COR-L47 (cell line): ENCODE measurements around the gene GABRB1.

Source experiments
- DNase-seq: peaks from one replicate; lab custom pipeline; 2025; lab: John Stamatoyannopoulos, UW

GABRB1 gene

DNA sequence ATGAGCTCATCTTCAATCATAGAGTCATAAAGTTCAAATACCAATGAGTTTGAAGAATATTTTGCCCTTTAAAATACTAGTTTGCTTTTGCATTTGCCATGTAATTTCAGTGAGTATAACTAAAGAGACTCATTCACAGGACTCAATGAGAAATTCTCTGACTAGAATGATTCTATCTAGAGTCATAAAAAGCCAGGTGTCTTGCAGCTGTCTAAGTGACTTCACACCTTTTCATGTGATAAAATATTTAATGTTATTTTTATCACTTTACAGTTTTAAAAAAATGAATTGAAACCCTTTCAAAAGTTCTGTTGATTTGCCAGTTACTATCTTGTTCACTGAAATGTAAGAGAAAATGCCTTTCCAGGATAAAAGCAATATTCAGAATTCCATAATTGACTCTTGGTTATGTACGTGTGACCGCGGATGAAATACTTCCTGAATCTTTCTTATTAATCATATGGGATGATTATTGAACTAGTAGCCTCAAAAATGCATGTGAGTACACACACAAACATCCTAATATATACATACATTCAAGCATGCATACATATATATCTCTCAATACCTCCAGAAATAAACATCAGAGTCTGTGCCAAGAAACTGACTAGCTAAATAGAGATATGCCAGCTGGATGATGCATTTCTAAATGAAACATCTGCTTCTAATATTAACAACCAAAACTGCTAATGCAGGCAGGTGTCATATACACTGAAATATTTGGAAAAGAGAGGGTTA is 87.0 kb downstream of the GABRB1 start:
- DNase-seq, result no peak

DNA sequence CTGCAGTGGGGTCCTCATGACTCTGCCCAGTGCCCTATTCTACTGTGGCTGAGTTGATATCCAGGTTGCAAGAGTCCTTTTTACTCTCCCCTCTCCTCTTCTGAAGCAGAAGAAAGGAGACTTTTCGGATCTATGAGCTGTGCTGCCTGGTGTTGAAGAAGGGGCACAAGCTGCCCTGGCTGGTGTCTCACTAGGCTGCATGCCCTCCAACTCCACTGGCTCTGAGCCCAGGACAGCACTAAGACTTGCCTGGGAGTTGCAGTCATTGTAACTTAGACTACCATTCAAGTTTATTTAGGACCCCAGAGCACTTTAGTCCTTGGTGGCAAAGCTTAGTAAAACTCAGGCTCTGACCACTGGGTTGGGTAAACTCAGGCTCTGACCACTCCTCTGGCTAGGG is 89.4 kb downstream of the GABRB1 start:
- DNase-seq, result no peak

DNA sequence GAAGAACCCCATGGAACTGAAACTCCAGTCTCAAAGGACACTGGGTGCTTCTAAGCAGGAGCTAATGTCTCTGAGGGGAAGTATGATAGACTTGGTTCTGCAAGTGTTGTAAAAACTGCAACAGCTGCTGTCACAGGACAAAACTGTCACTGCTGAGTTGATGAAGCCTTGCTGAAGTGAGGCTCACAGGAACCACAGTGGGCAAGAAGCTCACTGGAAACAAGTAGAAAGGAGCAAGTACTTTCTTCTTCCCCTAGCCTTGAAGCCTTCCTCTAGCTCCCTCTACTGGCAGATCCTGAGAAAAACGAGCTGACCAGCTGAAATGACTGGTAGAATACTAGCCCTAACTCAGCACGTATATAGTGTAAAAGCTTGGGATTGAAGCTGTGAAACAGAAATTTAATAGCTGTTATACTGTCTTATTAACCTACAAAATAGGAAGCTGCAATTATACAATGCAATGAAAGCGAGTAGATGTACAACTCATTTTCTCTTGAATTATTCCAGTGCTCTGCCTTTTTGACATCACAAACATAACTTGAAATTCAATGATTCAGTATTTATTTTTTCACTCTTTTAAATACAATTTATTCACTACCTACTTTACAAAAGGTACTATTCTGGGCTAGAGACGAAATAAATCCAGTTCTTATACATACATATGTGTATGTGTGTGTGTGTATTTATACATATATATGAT is 91.4 kb downstream of the GABRB1 start:
- peak; percentile 44 for DNase-seq

DNA sequence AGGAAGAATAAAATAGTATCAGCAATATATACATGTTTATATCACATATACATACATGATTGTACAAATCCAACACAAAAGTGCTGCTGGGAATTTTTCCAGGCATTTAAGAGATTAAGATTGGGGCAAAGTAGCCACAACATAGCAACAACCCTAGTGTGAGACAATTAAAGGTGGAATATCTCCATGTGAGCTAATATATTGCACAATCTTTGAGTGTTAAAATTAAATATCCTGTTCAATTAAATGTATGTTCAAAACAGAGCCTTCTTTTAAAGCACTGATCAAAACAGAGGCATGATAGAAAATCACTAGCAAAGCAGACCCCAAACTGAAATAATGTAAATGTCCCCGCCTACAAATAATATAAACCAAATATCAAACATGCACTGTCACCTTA is 97.6 kb downstream of the GABRB1 start:
- DNase-seq, result no peak

DNA sequence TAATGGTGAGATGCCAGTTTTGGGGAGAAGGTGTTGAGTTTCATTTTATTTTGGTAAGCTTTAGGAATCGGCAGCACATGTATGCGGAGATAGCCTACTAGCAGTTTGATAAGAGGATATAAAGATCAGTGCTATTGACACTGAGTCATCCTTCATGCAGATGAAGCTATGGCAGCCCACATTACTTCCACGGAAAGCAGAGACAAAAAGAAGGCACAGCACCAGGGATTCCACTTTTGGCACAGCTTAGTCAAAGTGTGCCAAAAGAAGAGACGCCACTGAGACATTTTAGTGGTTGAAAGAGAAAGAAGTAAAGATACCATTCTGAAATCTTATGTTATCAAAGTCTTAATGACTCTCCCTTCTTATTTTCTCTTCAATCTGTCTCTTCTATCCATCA is 103.8 kb downstream of the GABRB1 start:
- no peak for DNase-seq

DNA sequence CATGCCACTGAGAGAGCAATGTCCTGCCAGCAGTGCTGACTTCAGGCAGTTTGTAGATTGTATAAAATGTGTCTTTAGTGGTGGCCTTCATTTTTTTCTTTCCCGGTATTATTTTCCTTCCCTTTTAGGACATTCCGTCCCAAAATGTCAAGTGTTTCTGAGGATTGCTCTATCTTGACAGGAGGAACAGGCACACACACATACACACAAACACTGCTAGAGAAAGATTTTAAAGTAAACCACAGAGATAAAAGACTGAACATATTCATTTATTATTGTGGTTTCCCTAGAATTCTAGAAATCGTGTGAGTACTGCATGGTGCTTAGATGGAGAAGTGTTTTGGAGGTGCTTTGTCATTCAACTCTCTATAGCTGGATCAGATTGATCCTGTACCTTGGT is 111.9 kb downstream of the GABRB1 start:
- no peak for DNase-seq

DNA sequence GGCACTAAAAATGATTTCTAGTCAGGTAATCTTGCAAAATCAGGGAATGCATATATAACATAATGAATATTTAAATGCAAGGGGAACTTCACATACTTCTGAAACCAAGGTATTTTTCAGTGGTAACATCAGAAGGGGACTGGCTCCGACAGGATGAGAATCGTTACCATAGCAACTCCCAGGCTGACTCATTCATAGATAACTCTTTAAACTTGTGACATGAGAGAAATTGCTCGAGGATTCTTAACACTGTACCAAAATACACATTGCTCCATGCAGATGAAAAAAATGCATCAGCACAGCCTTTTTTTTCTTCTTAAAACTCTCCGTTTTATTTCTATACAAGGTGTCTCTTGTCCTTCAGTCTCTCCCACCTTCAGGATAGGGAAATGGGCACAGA is 114.3 kb downstream of the GABRB1 start:
- DNase-seq, result no peak

DNA sequence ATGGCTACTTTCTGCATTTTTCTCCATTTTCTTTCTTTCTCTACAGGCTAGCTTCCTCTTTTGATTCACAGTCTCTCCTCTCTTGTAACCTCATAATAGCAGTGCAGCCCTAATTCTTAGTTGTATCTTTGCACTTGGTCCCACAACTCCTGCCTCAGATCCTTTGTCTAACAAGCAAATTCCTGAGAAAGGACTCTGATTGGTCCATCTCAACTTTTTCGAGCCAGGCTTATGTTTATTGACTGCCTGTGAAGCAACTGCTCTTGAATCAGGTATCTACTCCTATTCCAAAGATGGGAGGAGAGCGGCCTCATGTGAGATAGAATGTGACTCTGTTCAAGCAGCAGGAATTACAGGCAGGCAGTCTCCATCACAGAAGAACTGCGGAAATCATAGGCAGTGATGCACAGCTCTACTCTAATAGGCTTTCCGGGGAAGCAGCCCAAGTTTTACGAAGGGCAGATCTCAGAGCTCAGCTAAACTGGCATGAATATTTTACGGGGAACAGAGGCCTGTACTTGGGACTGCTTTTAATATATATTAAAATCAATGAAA is 123.5 kb downstream of the GABRB1 start:
- no peak for DNase-seq

DNA sequence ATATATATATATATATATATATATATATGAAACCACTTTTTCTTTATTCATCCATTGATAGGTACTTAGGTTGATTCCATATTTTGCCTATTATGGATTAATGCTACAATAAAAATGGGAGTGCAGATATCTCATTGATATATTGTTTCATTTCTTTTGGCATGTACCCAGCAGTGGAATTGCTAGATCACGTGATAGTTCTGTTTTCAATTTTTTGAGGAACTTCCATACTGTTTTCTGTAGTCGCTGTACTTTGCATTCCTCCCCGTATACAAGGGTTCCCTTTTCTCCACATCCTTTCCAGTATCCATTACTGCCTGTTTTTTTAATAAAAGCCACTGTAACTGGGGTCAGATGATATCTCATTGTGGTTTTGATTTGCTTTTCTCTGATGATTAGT is 124.6 kb downstream of the GABRB1 start:
- no peak for DNase-seq

DNA sequence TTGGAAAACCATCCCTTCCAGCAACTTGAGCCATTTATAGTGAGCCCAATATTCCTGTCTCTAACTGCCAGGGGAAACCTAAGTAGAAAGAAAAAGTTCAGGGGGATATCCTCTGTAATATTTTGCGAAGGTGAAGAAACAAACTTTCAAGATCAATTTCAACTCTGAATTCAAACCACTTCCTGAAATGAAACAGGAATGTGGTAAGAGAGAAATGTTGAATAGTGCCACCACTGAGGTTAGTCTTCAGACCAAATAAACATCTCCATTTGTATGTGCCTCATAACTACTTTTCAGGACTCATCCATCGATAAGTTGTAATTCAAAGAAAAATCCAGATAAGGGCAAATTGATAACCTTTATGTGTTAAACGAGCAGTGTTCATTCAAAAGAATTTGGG is 128.7 kb downstream of the GABRB1 start:
- DNase-seq, result no peak

DNA sequence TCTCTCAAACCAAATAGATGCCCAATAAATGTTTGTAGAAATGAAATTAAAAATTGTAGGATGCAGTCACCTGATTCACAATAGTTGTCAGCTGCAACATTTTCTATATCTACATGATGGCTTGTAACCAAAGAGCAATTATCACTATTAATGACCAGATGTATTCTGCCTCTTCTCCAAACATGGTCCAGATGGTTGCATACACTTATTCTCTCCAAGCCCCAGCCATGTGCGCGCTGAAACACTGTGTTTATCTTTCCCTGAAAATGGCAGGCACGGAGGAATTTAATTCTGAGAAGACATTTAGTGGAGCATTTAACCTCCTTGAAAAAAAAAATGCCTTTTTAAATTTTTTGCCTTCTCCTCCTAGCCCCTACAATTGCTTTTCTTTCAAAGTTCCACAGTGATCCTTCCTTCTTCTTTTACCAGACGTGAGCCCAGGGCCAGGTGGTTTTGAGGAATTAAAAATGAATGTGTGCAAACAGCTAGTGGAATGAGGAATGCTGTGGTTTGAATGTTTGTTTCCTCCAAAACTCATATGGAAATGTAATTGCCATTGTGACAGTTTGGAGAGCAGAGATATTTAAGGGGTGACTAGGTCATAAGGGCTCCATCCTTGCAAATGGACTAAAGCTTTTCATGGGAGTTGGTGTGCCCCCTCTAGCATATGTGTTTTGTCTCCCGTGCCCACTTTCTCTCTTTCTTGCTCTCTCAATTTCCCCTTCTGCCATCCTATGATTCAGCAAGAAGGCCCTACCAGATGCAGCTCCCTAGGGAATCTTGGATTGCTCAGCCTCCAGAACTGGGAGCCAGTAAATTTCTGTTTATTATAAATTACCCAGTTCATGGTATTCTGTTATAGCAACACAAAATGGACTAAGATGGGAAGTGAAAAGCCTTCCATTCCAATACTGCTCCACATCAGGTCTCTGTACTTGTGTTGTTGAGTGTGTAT is 136.0 kb downstream of the GABRB1 start:
- no peak for DNase-seq

DNA sequence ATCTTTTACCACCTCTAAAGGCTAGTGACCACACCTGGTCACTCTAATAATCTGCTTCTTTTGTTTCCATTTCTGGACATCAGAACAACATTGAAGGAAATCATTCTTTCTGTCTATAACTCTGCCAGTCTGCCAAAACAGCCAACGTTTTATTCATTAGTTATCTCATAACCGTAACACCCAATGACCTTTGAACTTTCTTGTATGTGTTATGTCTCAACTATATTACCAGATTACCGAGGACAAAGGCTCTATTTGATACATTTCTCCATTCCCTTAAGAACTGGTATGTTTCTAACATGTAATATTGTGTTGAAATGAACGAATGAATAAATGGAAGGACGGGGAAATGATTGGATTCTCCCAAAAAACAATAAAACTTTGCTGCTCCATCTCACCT is 152.7 kb downstream of the GABRB1 start:
- no peak for DNase-seq

DNA sequence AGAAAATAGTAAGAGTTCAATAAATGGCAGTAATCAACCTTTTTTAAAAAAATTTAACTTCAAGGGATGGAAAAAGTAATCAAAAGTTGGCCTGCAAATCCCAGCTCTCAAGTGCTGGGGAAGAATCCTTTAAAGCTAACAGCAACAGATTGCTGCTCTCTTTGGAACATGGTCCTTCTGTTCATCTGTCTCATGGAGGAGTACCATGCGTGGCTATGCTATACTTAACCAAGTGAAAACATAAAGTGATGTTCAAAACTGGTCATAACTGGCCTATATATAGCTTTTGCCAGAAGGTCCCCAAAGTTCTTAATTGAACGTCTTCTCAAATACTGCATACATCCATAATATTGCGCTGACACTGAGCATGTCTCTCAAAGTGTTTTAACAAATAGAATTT is 154.4 kb downstream of the GABRB1 start:
- no peak for DNase-seq

DNA sequence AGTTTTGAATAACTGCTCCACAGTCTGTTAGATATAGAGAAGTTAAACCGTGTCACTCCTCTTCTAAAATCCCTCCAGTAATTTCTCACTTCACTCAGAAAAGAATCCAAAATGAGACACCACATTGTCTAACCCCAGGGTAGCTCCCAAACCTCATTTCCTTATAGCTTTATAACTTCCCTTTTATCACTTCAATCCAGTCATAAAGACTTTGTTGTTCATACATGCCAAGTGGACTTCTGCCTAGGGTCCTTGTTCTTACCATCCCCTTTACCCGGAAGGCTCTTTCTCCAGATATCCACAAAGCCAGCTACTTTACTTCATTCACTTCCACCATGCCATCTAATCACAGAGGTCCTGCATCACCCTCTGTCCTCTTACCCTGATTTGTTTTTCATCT is 156.2 kb downstream of the GABRB1 start:
- no peak for DNase-seq

DNA sequence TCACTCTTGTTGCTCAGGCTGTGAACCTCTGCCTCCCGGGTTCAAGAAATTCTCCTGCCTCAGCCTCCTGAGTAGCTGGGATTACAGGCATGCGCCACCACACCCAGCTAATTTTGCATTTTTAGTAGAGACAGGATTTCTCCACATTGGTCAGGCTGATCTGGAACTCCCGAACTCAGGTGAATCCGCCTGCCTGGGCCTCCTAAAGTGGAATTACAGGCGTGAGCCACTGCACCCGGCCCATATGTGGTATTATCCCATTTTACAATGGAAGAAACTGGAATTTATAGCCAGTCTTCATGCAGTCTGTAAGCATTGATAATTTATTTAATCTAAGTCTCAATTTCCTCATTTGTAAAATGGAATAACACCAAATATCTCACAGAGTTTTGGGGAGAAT is 161.8 kb downstream of the GABRB1 start:
- DNase-seq, result no peak

DNA sequence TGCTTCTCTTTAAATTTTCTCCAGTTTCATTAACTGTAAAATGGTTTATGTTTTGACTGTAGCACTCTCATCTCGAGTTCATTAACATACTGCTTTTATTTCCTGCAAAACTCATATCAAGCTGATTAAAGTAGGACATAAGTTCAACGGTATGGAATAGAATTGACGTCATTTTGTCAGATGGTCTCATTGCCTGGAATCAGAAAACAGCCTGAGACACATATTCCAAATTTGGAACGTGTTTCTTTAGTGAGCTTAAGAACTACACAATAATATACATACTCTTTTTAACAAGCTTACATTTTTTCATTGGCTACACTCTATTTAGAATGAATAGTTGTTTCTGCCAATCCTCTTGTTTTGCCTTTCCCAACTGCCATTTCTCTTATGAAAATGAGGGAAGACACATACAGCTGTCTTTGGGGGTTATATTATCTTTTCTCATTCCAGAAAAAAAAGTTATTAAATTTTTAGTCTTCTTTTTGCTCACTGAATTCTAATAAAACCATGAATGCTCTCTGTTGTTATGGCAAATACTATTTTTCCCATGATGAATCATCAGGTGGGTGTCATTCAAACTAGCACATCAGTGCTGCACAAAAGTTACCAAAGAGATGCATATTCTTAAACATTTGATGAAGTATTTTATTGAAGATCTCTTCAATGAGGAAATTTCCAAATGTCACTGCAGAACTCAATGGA is 162.8 kb downstream of the GABRB1 start:
- no peak for DNase-seq

DNA sequence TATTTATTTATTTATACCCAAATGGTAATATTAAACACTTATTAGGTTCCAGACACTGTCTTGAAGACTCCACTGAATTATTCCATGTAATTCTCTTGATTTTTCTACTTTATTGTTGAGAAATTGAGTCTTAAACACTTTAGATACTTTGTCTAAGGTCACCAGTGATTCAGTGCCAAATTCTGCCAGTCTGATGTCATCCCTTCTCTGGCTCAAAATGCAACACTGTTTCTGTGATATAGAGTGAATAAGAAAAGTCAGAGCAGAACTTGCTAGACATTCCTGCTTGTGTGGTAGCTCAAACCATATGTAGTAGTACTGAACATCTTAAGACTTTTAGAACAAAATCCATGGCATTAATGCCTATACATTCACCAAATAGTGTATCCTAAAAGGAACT is 164.3 kb downstream of the GABRB1 start:
- no peak for DNase-seq

DNA sequence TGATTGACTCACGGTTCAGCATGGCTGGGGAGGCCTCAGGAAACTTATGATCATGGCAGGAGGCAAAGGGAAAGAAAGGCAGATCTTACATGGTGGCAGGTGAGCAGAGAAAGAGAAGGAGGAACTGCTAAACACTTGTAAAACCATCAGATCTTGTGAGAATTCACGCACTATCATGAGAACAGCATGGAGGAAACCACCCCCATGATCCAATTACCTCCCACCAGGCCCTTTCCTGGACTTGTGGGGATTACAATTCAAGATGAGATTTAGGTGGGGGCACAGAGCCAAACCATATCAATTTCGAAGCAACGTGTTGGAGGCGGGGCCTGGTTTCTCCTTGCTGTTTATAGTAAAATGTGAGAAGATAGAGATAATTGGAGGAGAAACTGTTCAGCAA is 167.4 kb downstream of the GABRB1 start:
- DNase-seq, result no peak

DNA sequence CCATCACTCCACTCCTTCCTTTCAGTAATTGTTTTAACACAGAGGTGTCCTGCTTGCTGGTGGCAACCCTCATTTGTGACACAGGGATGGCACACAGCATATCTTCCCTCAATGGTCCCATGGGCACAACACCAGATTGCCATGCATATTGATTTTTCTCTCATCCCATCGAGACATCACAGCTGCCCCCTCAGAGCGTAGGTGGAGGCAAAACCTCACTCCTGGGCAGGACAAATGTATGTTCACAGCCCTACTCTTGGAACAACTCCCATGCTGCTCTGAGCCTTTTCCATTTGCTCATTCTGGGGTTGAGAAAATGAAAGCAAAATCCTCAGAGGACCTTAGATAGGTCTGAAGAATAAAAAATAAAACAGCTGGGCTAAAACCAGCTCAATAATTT is 172.2 kb downstream of the GABRB1 start:
- no peak for DNase-seq

DNA sequence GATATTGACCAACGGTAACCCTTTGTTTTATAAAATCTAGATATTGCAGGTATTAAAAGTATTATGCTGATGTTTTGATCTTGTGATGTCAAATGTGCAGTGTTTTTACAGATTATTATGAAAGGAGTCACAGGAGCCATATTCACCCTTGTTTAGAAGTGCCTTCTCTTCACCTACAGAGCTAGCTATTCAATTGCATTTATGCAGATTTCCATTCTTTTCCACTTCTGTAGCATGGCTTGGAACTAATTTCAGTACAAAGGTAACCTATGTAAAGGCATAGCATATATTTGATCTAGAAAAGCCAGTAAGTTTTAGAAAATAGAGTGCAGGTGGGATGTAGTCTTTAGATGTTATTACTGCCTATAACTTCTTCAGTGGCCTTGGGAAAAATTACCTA is 176.2 kb downstream of the GABRB1 start:
- DNase-seq, result no peak

DNA sequence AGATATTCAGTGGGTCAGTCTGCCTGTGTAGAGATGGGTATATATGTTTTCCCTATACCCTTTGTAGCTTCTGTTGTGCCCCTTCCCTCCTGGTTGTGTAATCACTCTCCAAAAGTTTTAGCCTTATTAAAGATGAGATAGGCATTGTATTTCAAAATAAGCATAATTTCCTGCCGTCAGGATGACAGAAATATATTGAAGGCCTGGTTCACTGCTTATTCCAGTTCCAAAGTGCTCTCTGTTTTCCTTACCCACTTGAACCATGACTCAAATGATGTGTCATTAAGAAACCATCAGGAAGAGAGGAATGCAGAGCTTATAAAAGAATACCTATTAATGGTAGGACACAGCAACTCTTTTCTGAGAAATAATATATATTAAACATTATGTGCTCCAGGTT is 178.5 kb downstream of the GABRB1 start:
- no peak for DNase-seq

DNA sequence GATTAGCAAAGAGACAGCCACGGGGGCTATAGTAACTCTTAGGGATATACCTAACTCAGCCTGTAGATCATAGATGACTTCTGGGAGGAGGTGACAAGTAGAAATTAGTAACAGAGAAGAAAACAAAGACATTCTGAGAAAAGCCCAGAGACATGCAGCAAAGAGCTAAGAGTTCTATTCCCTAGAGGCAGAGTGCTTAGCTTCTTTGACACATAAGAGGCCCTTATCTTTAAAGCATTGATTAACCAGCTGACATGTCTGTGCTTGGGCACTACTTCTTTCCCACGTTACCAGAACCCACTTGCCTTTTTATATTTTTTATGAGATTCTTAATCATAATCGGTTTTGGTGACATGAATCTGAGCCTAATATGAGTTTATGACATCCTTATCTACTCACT is 179.5 kb downstream of the GABRB1 start:
- no peak for DNase-seq
